ENCODE data around the gene ANKRD53. TPM values are rescaled to one million over a fixed set of nuclear protein-coding genes. Genes with fewer than 3 reads are reported as not detected.

ANKRD53 gene
- total and polyA plus RNA-seq, 9 of the 15 experiments (the other 6 are each of a cell fraction or from before 2014, with no cell fraction given), result 0.18 TPM; not detected in 8

- TF ChIP-seq MYC (IDR thresholded peaks at IDR 0.05; ENCODE audit: low read depth, low read length), result peak; percentile 33; the same call in 1 of the 2 replicates
- no peak for TF ChIP-seq MYC (CRISPR knock-in tag; IDR thresholded peaks at IDR 0.05; ENCODE audit: borderline replicate concordance, low read depth)
- TF ChIP-seq RBFOX2 (IDR thresholded peaks at IDR 0.05; ENCODE audit: low read depth, low read length), result peak; percentile 52; the same call in 1 of the 2 replicates
- peak; percentile 59 for TF ChIP-seq POLR2A (conservative IDR thresholded peaks at IDR 0.05)
- TF ChIP-seq, protein P1, sequence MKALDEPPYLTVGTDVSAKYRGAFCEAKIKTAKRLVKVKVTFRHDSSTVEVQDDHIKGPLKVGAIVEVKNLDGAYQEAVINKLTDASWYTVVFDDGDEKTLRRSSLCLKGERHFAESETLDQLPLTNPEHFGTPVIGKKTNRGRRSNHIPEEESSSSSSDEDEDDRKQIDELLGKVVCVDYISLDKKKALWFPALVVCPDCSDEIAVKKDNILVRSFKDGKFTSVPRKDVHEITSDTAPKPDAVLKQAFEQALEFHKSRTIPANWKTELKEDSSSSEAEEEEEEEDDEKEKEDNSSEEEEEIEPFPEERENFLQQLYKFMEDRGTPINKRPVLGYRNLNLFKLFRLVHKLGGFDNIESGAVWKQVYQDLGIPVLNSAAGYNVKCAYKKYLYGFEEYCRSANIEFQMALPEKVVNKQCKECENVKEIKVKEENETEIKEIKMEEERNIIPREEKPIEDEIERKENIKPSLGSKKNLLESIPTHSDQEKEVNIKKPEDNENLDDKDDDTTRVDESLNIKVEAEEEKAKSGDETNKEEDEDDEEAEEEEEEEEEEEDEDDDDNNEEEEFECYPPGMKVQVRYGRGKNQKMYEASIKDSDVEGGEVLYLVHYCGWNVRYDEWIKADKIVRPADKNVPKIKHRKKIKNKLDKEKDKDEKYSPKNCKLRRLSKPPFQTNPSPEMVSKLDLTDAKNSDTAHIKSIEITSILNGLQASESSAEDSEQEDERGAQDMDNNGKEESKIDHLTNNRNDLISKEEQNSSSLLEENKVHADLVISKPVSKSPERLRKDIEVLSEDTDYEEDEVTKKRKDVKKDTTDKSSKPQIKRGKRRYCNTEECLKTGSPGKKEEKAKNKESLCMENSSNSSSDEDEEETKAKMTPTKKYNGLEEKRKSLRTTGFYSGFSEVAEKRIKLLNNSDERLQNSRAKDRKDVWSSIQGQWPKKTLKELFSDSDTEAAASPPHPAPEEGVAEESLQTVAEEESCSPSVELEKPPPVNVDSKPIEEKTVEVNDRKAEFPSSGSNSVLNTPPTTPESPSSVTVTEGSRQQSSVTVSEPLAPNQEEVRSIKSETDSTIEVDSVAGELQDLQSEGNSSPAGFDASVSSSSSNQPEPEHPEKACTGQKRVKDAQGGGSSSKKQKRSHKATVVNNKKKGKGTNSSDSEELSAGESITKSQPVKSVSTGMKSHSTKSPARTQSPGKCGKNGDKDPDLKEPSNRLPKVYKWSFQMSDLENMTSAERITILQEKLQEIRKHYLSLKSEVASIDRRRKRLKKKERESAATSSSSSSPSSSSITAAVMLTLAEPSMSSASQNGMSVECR (CRISPR knock-in tag; IDR thresholded peaks at IDR 0.05), result no peak
- TF ChIP-seq, protein P2, sequence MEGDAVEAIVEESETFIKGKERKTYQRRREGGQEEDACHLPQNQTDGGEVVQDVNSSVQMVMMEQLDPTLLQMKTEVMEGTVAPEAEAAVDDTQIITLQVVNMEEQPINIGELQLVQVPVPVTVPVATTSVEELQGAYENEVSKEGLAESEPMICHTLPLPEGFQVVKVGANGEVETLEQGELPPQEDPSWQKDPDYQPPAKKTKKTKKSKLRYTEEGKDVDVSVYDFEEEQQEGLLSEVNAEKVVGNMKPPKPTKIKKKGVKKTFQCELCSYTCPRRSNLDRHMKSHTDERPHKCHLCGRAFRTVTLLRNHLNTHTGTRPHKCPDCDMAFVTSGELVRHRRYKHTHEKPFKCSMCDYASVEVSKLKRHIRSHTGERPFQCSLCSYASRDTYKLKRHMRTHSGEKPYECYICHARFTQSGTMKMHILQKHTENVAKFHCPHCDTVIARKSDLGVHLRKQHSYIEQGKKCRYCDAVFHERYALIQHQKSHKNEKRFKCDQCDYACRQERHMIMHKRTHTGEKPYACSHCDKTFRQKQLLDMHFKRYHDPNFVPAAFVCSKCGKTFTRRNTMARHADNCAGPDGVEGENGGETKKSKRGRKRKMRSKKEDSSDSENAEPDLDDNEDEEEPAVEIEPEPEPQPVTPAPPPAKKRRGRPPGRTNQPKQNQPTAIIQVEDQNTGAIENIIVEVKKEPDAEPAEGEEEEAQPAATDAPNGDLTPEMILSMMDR (IDR thresholded peaks at IDR 0.05 in 2 of 3, conservative IDR thresholded peaks at IDR 0.05 in 1 of 3; ENCODE audit: insufficient read depth in 2 of 3, low read depth in 1 of 3, low read length in 3 of 3), result peak; percentile 89 to 95 (median 91)
- 0 out of 2 replicates have a peak, but pooled peaks have one; percentile 21 for TF ChIP-seq KLF16 (IDR thresholded peaks at IDR 0.05)
- TF ChIP-seq ZBTB40 (IDR thresholded peaks at IDR 0.05), result peak; percentile 83
- TF ChIP-seq ZBTB40 (CRISPR knock-in tag; IDR thresholded peaks at IDR 0.05), result no peak
- TF ChIP-seq DLX4 (CRISPR knock-in tag; IDR thresholded peaks at IDR 0.05), result no peak
These were observed 22.6 kb downstream of the ANKRD53 start (continued) for GRCh38 chr2:71000780-71001591.

All from K562 (cell line).